ENCODE data around the gene SUN5. TPM values are rescaled to one million over a fixed set of nuclear protein-coding genes. Genes with fewer than 3 reads are reported as not detected.
"Not testable (repeated sequence)": the region's sequence is repeated elsewhere in the genome, so short reads cannot be mapped to it uniquely, and the experiment has no call there.

SUN5 gene
- total and polyA plus RNA-seq, 2 donors (not counting 3 experiments of a cell fraction or from before 2014, with no cell fraction given): not detected

GRCh38 chr20:32975698-32976674 is 28.2 kb downstream of the SUN5 start:
- no peak for FAIRE-seq
- Histone ChIP-seq H3K27me3 (ENCODE audit: control insufficient read depth in 2 of 2, insufficient read depth in 2 of 2, low read length in 2 of 2) (peaks cover 0 to 1% of the 10 kb centered on the region in 2 experiments), H3K27ac (ENCODE audit: insufficient read depth, low read depth, low read length) (no peak overlapping the region), H3K79me2 (ENCODE audit: control insufficient read depth, insufficient read depth, low read length) (no peaks in the 10 kb centered on the region), H2AFZ (ENCODE audit: low read depth, low read length) (no peak overlapping the region), H3K4me2 (ENCODE audit: insufficient read depth, low read length) (no peak overlapping the region), H3K4me3 (replicated peaks in 1 of 3; ENCODE audit: insufficient read depth in 1 of 3, low read depth in 1 of 3, low read length in 3 of 3) (no peak overlapping the region), H4K20me1 (replicated peaks; ENCODE audit: control insufficient read depth, extremely low read depth, insufficient read depth, low read length) (no peaks in the 10 kb centered on the region), H3K36me3 (ENCODE audit: control insufficient read depth in 2 of 2, extremely low read depth in 1 of 2, insufficient read depth in 2 of 2, low read length in 2 of 2) (no peaks in the 10 kb centered on the region), H3K9me3 (replicated peaks; ENCODE audit: control insufficient read depth, insufficient read depth, low read length) (no peaks in the 10 kb centered on the region), H3K9me1 (replicated peaks; ENCODE audit: control insufficient read depth, extremely low read depth, insufficient read depth, low read length) (no peaks in the 10 kb centered on the region), H3K4me1 (ENCODE audit: control insufficient read depth, extremely low read depth, insufficient read depth, low read length) (peaks cover 14% of the 10 kb centered on the region), H3K9ac (replicated peaks; ENCODE audit: extremely low read depth, insufficient read depth, low read length) (no peak overlapping the region)
- BruUV-seq (replicated peaks): no TSS peak
- ChIA-PET CTCF (interaction anchor here (0.8 kb wide), 1 partner anchor 29 kb away, joined by 3 read pairs; the partner anchor contains the start of gene SUN5), POLR2A (no interaction called here)
- intact Hi-C loops (cut with micrococcal nuclease) (no loop called here), dilution Hi-C loops (cut with MboI; ENCODE audit: extremely low pct_ligation_motif_present, low sequenced_read_pairs) (no loop called here)
- TF ChIP-seq POLR2AphosphoS5 (IDR thresholded peaks at IDR 0.05; ENCODE audit: insufficient read depth, low read depth, low read length) (no peak), GATA2 (IDR thresholded peaks at IDR 0.05; ENCODE audit: insufficient read depth, insufficient read length, low read depth, low read length) (no peak)
- DNase-seq (ENCODE audit: low read depth, low spot score): no peak

- H3K79me2 ChIP-seq (ENCODE audit: control insufficient read depth, insufficient read depth, low read length); H4K20me1 ChIP-seq (replicated peaks; ENCODE audit: control insufficient read depth, extremely low read depth, insufficient read depth, low read length); dilution Hi-C loops (cut with MboI; ENCODE audit: extremely low pct_ligation_motif_present, low sequenced_read_pairs); CTCF ChIA-PET; POLR2A ChIA-PET; BruUV-seq (replicated peaks); H2AFZ ChIP-seq (ENCODE audit: low read depth, low read length); FAIRE-seq; H3K9me1 ChIP-seq (replicated peaks; ENCODE audit: control insufficient read depth, extremely low read depth, insufficient read depth, low read length); H3K4me2 ChIP-seq (ENCODE audit: insufficient read depth, low read length); H3K9ac ChIP-seq (replicated peaks; ENCODE audit: extremely low read depth, insufficient read depth, low read length); H3K27ac ChIP-seq (ENCODE audit: insufficient read depth, low read depth, low read length); H3K4me3 ChIP-seq (replicated peaks in 1 of 3; ENCODE audit: insufficient read depth in 1 of 3, low read depth in 1 of 3, low read length in 3 of 3); H3K9me3 ChIP-seq (replicated peaks; ENCODE audit: control insufficient read depth, insufficient read depth, low read length); H3K36me3 ChIP-seq (ENCODE audit: control insufficient read depth in 2 of 2, extremely low read depth in 1 of 2, insufficient read depth in 2 of 2, low read length in 2 of 2); intact Hi-C loops (cut with micrococcal nuclease); DNase-seq (ENCODE audit: low read depth, low spot score); H3K27me3 ChIP-seq (ENCODE audit: control insufficient read depth in 2 of 2, insufficient read depth in 2 of 2, low read length in 2 of 2): not testable (repeated sequence)
- H3K4me1 ChIP-seq (ENCODE audit: control insufficient read depth, extremely low read depth, insufficient read depth, low read length): peaks cover 14% of the 10 kb centered on the region
Measured at GRCh38 chr20:32975121-32975520, 29.1 kb downstream of the SUN5 start.

- POLR2A ChIA-PET; H3K36me3 ChIP-seq (ENCODE audit: control insufficient read depth in 2 of 2, extremely low read depth in 1 of 2, insufficient read depth in 2 of 2, low read length in 2 of 2); H3K79me2 ChIP-seq (ENCODE audit: control insufficient read depth, insufficient read depth, low read length); H3K27me3 ChIP-seq (ENCODE audit: control insufficient read depth in 2 of 2, insufficient read depth in 2 of 2, low read length in 2 of 2); H3K27ac ChIP-seq (ENCODE audit: insufficient read depth, low read depth, low read length); BruUV-seq (replicated peaks); H2AFZ ChIP-seq (ENCODE audit: low read depth, low read length); H3K4me2 ChIP-seq (ENCODE audit: insufficient read depth, low read length); FAIRE-seq; H4K20me1 ChIP-seq (replicated peaks; ENCODE audit: control insufficient read depth, extremely low read depth, insufficient read depth, low read length); dilution Hi-C loops (cut with MboI; ENCODE audit: extremely low pct_ligation_motif_present, low sequenced_read_pairs); H3K9ac ChIP-seq (replicated peaks; ENCODE audit: extremely low read depth, insufficient read depth, low read length); H3K9me1 ChIP-seq (replicated peaks; ENCODE audit: control insufficient read depth, extremely low read depth, insufficient read depth, low read length); DNase-seq (ENCODE audit: low read depth, low spot score); H3K9me3 ChIP-seq (replicated peaks; ENCODE audit: control insufficient read depth, insufficient read depth, low read length); intact Hi-C loops (cut with micrococcal nuclease); CTCF ChIA-PET; H3K4me3 ChIP-seq (replicated peaks in 1 of 3; ENCODE audit: insufficient read depth in 1 of 3, low read depth in 1 of 3, low read length in 3 of 3): not testable (repeated sequence)
- peaks cover 14% of the 10 kb centered on the region for H3K4me1 ChIP-seq (ENCODE audit: control insufficient read depth, extremely low read depth, insufficient read depth, low read length)
Measured at GRCh38 chr20:32974204-32975064, 29.8 kb downstream of the SUN5 start.
